Left cardiac atrium (tissue), 4 donors: ENCODE data around the gene PLCH2. TPM values are rescaled to one million over a fixed set of nuclear protein-coding genes. Genes with fewer than 3 reads are reported as not detected.
A peak's percentile ranks its signal among the peaks of the same experiment; 100 is the strongest.

Source experiments
- ATAC-seq, 2 donors: fragments of 200-7000 bp; cut with Tn5 transposase; one replicate each; pipeline ENCODE4 v1.9.1; 2020; ENCODE audit warnings: mild to moderate bottlenecking in 2 of 2, moderate library complexity in 2 of 2
- DNase-seq: peaks from one replicate; pipeline ENCODE4 v3.0.0-alpha.2; 2020
- intact Hi-C, 2 donors: fragments of 100-400 bp; cut with DNase I; formaldehyde crosslinking; loops; one replicate each; pipeline versions ENCODE4 v1.14.1 to v1.15.1; 2022 to 2023
- total RNA-seq, 2 donors: library from RNA; stranded (reverse); fragmentation: NEBNext Ultra II Directional; extraction: Animal tissue kit (Norgen Biotek cat#: 25700); gene quantifications; one replicate each; pipeline ENCODE4 v1.2.1, GENCODE V29; 2021
- donor health status: DM: no; HTN: yes; CAD: no.
- donor health status: DM: no; HTN: yes; CAD: no; lungs with severe emphysema.
- donor health status: DM: yes; HTN: yes; CAD: no.
- donor health status: Dilated cardiomyopathy.

Gene PLCH2
- total RNA-seq, 2 donors from 2014 or later, result 0.13 to 0.74 TPM

GRCh38 chr1:2520806-2521205 lies 44.7 kb downstream of the PLCH2 start:
- ATAC-seq (no peak), DNase-seq (no peak)
- intact Hi-C loops, result no loop called here

DNA sequence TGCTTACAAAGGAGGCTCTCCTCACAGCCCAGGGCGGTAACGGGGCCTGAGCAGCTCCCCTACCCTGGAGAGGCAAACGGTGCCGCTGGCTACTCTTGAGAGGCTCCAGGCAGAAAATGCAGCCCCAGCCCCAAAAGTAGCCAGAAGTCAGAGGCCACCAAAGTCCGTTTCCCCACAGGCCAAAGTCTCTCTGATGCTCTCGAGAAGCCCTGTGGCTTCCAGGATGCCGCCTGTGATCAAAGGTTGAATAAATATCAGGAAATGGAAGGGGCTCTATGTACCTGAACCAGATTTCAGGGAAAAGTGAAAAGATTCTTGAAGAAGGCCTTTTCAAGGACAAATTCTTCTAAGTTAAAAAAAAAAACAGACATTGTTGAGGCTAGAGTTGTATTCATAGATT lies 46.1 kb downstream of the PLCH2 start:
- no peak for DNase-seq
- ATAC-seq, result no peak
- intact Hi-C loops, result no loop called here

DNA sequence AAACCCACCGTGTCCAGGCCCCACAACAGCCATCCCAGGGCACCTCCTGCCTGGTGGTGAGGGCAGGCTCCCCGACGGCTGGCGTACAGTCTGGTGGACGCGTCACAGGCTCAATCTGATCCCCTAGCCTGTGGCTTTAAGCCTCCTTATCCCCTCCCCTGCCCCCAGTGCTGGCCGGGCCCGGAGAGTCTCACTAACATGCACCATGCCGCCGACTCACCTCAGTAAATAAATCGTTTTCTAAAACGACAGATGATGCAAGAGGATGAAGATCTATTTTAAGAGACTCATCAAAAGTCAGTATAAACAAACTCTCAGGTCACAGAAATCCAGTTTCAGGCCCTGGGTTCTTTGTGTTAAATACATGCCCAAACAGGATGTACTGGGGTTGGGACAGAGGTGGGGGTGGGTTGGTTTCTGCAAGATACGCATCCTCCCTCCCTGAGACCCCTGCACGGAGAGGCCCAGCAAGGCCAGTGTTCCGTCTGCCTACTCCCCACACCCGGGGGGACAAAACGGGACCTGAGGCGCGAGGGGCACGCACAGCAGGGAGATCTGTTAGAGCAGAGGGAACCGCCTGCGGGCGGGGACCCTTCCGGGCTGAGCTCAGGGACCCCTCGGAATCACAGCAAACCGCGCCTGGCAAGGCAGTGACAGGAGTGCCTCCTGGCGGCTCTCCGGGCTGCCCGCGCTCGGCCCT lies 47.3 kb downstream of the PLCH2 start:
- DNase-seq (no peak), ATAC-seq (no peak)
- intact Hi-C loops, result no loop called here

GRCh38 chr1:2523891-2524609 lies 48.0 kb downstream of the PLCH2 start:
- intact Hi-C loops, result no loop called here
- DNase-seq (no peak), ATAC-seq (no peak)

- DNase-seq (no peak), ATAC-seq (no peak)
- intact Hi-C loops, result no loop called here
Measured at GRCh38 chr1:2525572-2525919, 49.5 kb downstream of the PLCH2 start.

DNA sequence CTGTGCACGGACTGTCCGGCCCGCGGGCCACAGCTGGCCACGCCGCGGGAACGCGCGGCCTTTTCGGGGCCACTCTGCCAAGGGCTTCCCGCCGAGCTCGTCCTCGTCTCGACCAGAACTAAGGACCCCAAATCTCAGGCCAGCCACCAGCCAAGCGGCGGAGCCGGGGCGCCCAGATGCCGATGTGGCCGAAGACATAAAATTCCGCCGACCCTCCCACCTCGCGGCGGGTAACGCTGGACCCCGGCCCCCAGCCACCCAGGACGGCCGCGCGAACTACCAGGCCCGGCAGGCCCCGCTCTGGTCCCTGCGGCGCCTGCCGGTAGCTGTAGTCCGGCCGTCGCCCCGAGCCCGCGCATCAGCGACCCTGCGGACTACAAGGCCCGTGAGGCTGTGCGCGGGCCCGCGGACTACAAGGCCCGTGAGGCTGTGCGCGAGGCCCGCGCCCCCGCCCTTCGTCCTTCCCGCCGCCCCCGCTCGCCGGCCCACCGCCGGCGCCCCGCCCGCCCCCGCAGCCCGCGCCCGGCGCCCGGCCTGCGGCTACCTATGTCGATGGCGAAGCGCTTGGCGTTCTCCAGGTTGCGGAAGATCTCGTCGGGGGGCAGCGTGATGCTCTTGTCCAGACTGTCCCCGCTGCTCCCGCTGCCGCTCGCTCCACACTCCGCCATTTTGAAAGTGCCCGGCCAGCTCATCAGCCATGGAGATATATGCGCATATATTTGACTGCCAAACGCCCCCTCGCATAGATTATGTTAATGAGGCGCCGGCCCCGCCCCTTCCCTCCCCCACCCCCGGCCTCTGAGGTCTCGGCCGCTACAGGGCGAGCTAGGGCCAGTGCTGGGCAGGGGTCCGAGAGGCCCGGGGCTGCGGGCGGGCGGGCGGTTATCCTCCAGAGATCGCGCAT lies 50.1 kb downstream of the PLCH2 start, which contains the start of gene PANK4:
Gene PANK4, minus strand, starts transcription at position 677 of the 904 bp plus-strand sequence. Its CDS starts 9 bp downstream, at position 668.
- DNase-seq, result peak; percentile 95
- peak; percentile 90 to 93 for ATAC-seq
- intact Hi-C loops, result no loop called here

- intact Hi-C loops, result no loop called here
- peak; percentile 4 to 39 for ATAC-seq
- DNase-seq, result no peak
Measured at GRCh38 chr1:2526824-2527555, 50.9 kb downstream of the PLCH2 start.

GRCh38 chr1:2527556-2527860 lies 51.4 kb downstream of the PLCH2 start:
- no peak for DNase-seq
- intact Hi-C loops, result no loop called here
- no peak for ATAC-seq

DNA sequence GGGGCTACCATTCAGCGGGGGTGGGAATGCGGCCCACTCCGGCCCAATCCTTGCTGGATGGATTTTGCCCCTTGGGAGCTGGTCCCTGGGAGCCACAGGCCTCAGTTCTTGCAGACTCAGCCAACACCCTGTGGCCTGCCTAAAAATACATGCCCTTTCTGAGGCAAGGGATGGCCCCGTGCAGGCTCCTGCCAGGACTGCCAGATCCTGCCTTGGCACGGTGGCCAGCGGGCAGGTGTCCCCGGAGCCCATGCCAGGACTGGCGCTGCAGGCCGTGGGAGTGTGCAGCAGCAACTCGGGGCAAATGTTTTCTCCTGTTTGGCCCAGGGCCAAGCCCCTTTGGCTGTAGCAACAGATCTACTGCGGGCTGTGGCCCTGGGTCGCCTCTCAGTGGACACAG lies 51.9 kb downstream of the PLCH2 start:
- intact Hi-C loops, result no loop called here
- ATAC-seq (peak; percentile 29 to 36), DNase-seq (peak; percentile 68)

DNA sequence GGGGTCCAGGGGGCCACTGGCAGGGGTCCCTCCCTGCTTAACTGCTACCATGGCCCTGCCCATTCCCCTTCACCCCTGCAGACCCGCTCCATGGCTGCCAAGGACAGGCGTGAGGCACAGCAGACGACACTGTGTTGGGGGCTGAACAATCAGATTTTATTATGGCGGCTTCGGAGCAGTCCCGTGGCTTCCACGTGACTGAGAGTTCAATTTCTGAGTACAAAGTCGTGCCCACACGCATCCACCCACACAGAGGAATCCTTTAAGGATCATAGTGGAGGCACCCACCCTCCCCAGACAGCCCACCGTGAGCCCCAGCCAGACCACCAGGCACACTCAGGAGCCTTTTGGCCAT lies 52.5 kb downstream of the PLCH2 start:
- ATAC-seq (no peak), DNase-seq (no peak)
- intact Hi-C loops, result no loop called here

DNA sequence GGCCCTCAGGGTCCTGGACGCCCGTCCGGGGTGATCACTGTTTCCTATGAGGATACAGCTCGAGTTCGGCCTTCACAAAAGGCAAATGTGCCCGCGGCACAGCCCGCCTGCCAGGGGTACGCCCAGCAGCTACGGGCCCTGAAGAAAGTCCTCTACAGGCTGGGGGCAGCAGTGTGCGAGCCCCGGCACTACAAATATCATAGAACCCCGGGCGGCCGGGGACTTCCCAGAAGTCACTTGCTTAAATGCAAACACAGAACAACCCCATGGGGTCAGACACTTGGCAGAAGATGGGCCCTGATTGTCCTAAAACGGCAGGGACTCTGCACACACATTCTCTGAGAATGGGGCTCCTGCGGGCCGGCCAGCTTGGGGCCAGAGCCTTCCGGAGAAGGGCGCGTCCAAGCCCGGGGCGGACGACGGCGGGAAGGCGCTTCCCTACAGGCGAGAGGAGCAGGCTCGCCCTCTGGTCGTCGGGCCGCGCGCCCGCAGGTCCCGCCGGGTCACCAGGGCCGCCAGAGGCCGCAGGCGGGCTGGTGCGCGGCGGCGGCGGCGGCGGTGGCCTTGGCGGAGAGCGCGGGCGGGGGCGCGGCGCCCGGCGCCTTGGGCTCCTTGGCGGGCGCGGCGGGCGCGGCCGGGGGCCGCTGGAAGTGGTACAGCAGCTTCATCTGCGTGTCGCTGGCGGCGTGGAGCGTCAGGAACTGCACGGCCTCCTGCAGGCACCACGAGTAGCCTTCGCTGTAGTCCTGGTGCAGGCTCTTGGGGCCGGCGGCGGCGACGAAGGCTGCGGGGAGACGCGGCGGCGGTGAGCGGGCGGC lies 53.1 kb downstream of the PLCH2 start:
- DNase-seq (no peak), ATAC-seq (no peak)
- intact Hi-C loops, result no loop called here

DNA sequence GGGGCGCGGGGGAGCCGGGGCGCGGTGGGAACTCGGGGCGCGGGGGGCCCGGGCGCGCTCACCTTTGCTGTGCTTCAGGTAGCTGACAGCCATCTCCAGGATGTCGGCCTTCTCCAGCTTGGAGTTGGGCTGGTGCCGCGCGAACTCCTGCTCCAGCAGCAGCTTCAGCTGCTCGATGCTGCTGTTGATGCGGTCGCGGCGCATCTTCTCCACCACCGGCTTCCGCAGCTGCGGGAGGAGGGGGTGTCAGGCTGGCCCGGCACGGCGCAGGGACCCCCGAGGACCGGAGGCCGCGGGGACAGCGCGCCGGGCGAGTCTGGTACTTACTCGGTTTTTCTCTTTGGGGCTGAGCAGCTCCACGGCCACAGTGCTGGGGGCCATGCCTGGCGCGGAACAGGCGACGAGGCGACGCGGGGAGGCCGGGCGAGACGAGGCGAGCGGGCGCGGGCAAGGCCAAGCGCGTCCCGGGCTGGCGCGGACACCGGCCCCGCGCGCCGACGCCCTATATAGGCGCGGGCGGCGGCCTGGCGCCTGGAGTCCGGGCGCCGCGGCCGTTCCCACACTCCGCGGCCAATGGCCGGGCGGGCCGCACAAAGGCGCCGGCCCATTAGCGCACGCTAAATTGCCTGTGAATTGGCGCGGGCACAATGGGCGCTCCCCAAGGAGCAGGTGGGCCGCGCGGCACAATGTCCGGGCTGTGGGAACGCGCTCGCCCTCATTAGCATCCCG lies 53.9 kb downstream of the PLCH2 start, which contains the start of gene HES5:
Gene HES5, minus strand, starts transcription at position 480 of the 729 bp plus-strand sequence. Its CDS starts 99 bp downstream, at position 381.
- peak in 1 of 2 donors; percentile 3 for ATAC-seq
- DNase-seq, result peak; percentile 47
- intact Hi-C loops, result no loop called here

- DNase-seq (no peak), ATAC-seq (no peak)
- intact Hi-C loops, result no loop called here
Measured at GRCh38 chr1:2530513-2531361, 54.6 kb downstream of the PLCH2 start.

- intact Hi-C loops, result no loop called here
- ATAC-seq (no peak), DNase-seq (no peak)
Measured at GRCh38 chr1:2532485-2533160, 56.5 kb downstream of the PLCH2 start.

DNA sequence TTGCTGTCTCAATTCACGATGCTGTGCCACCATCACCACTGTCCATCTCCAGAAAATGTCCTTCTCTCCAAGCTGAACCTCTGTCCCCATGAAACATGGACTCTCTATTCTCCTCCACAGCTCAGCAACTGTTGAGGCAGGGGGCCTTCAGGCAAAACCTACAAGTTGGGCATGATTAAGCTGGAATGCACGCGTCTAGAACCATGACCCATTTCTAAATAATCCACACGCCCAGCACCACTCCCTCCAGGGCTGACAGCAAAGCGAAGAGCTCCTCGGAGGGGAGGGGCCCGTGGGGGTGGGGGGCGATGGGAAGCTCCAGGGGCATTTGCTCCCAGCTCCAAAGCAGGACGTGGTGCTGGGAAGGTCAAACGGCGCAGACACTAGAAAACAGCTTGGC lies 57.3 kb downstream of the PLCH2 start:
- ATAC-seq (no peak), DNase-seq (no peak)
- intact Hi-C loops, result no loop called here

- intact Hi-C loops, result no loop called here
- ATAC-seq (no peak), DNase-seq (no peak)
Measured at GRCh38 chr1:2534315-2534686, 58.2 kb downstream of the PLCH2 start.
